CD4-positive, alpha-beta T cell treated with Interleukin-17A for 1 hour (primary cell): ENCODE measurements around the gene POLDIP3.

ENCODE experiments used
- DNase-seq: peaks from one replicate; pipeline ENCODE4 v3.0.0-alpha.2; 2020

Gene POLDIP3, protein sequence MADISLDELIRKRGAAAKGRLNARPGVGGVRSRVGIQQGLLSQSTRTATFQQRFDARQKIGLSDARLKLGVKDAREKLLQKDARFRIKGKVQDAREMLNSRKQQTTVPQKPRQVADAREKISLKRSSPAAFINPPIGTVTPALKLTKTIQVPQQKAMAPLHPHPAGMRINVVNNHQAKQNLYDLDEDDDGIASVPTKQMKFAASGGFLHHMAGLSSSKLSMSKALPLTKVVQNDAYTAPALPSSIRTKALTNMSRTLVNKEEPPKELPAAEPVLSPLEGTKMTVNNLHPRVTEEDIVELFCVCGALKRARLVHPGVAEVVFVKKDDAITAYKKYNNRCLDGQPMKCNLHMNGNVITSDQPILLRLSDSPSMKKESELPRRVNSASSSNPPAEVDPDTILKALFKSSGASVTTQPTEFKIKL

GRCh38 chr22:42614312-42615091 lies at the start of gene POLDIP3:
Gene POLDIP3 (minus strand): TSS chr22:42614883. CDS start chr22:42614857, 26 bp downstream.
- DNase-seq: peak; percentile 98

DNA sequence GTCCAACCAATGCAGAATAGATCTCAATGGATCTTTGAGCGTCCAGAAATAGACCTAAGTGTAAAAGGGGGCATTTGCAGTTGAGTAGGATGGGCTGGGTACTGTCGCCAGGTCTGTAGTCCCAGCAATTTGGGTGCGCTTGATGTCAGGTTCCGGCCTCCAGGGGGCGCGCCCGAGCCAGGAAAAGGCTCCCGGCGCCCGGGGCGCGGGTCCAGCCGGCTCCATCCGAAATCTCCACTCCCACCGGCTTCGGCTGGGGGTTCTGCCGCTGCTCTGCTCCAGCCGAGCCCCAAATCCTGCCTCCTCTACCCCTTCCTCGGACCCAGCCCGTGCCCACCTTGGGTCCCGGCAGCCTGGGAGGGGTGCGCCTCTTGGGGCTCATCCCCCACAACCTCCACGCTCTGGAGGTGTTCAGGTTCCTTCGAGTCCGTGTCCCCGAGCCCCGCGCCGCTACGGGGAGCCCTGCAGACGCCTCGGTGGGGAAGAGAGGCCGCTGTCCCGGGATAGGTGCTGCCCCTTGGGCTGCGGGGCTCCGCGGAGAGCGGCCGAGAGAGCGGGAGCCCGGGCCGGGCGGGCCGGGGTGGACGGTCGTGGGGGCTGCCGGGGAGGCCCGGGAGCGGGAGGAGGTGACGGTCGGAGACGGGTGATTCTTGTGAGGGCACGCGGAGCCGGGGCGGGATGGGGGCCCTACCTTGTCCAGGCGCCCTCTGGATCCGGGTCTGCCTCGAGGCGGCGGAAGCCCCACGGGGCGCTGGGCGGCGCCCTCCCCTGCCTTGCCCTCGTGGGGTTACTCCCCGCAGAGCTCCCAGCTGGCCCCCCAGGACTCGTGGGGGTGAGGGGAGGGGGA lies 47.5 kb upstream of the POLDIP3 start:
- DNase-seq: peak; percentile 80

- DNase-seq: no peak
Measured at GRCh38 chr22:42656578-42656977, 41.9 kb upstream of the POLDIP3 start.

DNA sequence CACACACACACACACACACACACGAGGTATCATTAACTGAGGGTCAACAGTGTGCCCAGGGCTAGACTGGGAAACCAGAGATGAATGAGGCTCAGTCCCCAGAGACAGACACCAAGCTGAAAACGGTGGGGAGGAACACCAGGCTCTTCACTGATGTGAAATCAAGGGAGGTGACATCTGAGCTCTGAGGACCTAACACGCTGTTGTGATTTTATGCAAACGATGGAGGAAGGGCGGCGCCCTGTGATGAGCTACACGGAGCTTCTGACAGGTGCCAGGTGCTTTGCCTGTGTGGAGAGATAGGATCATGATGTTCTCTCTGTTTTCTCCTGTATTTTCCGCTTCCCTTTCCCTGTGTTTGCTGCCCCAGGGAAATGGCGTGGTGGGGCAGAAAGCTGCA lies 41.0 kb upstream of the POLDIP3 start:
- no peak for DNase-seq

- no peak for DNase-seq
Measured at GRCh38 chr22:42654436-42655073, 39.9 kb upstream of the POLDIP3 start.

GRCh38 chr22:42653999-42654398 lies 39.3 kb upstream of the POLDIP3 start:
- no peak for DNase-seq

DNA sequence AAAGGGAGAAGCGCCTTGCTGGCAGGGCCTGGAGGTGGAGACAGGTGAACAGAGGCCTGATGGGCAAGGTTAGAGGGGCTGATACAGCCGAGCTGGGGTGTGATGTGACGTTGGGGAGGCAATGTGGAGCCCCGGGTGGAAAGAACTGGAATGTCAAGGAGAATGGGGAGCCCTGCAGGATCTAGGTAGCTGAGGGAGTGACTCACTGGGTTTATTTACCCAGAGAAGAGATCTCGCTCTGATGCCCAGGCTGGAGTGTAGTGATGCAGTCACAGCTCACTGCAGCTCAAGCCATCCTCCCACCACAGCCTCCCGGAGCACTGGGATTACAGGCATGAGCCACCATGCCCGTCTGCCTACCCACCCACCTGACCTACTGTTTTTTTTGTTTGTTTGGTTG lies 36.5 kb upstream of the POLDIP3 start:
- no peak for DNase-seq

GRCh38 chr22:42649246-42650099 lies 34.8 kb upstream of the POLDIP3 start, which contains the start of gene CYB5R3:
Gene CYB5R3 (minus strand): TSS chr22:42649392. CDS start chr22:42649315, 77 bp downstream.
- peak; percentile 78 for DNase-seq

DNA sequence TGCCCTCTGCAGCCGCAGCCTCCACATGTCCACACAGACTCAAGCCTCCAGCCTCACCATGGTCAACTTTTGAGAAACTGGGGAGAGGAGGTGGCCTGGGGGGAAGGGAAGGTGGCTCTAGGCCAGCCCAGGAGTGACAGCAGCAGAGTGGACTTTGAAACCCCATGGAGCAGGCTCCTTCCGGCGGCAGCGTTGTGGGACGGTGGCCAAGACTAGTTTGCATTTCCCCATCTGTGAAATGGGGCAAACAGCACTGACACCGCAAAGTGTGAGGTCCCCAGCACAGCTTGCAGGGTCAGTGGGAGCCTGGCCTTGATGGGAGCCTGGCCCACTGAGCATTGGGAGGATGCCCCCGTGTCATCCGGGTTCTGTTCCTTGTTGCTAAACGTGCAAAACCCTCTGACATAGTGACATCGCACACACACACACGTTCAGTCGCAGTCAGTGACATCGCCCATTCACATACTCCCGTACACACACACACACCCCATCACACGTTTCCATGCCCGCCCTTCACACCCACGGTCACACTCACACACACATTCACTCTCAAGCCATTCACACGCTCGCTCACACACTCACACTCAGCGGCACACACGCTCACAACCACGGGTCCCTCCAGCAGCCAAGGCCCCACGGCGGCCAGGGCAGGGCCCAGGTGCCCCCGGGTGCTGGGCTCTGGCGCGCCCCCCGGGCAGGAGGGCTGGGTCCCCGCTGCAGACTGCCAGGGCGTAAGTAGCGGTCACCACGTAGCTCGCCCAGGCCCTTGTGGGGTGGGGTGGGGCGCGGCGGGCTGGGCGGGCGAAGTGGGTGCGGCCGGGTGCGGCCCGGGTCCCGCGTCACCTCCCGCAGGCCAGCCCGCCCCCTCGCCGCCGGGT lies 33.9 kb upstream of the POLDIP3 start:
- DNase-seq: peak; percentile 53

DNA sequence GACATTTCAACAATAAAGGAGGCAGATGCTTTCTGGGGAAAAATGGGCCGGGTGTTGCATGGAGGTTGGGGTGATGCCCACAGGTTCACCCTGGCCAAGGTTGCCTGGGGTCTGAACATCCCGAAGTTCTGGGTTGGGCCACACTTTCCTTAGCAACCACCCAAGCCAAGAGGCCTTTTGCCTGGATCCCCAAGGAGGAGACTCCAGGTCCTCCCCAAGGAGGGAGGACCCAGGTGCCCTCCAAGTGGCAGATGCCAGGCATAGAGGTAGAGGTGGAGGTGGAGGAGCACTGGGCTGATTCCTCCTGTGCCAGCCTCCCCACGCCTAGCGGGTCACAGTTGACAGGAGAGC lies 33.3 kb upstream of the POLDIP3 start:
- no peak for DNase-seq

DNA sequence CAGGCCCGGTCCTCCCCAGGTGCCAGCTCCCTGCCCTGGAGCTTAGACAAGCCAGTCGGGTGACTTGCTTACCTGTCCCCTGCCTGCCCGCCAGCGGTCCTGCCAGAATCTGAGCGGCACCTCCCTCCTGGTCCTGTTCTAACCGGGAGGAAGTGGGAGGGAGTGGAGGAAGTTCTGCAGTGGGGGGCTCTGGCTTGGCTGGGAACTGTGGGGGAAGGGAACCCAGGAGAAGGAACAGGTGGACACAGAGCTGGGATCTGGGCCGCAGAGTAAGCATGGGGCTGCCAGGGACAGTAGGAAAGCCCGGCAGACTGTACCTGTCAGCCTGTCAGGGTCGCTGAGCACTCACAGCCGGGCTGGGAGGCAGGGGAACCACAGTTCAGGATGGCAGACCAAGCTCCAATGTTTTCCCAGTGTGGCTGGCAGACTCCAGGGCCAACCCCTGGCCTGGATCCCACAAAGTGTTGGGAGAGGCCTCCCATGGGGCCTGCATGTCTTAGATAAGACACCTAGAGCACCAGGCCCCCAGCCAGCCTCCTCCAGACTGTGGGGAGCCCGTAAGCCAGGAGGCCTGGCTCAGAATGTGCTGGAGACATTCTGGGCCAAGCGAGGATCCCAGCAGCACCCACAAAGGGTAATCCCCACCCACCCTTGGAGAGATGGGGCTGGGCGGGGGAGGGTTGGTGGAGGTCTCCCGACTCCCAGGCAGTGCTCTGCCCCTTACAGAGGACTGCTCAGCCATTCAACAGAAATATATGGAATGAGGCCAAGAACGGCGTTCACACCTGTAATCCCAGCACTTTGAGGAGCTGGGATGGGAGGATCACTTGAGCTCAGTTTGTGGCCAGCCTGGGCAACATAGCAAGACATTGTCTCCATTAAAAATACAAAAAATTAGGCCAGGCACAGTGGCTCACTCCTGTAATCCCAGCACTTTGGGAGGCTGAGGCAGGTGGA lies 32.2 kb upstream of the POLDIP3 start:
- DNase-seq: no peak

DNA sequence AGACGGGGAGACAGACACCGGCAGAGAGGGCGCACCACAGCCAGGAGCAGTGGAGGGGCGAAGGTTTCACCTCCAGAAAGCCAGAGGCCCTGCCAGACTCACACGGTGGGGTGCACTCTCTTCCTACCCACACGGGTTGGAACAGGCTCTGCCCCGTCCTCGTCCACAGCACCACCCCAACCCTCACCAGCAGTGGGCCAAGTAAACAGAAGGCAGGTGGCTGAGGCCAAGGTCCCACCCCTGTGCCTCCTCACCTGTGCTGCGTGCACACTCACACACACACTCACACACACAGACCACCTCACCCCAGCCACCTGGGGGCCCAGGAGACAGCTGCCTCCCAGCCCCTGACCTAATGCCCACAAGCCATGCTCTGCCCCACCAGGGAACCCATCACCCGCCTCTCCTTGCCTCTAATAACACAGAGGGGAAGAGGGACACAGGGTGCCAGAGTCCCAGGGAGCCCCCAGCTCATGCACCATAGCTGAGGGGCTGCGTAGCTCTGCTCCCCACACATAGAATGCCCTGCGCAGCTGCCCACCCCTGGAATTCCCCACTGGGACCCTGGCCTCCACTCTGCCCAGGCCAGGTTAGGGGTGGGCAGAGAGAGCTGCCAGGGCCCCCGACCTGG lies 31.4 kb upstream of the POLDIP3 start:
- DNase-seq: no peak

DNA sequence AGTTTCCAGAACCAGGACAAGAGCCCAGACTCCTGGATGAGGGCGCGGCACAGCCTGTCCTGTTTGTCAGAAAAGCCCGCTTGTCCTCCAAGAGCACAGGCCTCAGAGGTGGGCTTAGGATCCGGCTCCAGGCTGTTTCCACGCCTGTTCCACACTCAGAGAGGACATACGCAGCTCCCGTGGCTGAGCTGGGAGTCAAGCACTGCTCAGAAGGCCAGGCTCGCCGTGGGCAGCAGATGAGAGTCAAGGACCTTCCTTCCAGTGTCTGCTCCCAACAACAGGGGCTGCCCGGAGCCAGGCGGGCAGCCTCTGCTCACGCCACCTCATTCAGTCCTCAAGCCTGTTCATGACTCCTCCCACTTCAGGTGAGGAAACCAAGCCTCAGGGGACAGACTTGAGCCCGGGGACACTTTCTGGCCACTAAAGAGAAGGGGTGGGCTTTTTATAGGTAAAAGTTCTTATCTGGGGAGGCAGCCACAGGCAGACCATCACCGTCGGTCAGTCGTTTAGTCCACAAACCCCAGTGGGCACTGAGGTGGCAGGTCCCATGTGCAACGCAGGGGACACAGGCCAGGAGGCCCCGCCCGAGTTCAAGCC lies 30.8 kb upstream of the POLDIP3 start:
- no peak for DNase-seq

DNA sequence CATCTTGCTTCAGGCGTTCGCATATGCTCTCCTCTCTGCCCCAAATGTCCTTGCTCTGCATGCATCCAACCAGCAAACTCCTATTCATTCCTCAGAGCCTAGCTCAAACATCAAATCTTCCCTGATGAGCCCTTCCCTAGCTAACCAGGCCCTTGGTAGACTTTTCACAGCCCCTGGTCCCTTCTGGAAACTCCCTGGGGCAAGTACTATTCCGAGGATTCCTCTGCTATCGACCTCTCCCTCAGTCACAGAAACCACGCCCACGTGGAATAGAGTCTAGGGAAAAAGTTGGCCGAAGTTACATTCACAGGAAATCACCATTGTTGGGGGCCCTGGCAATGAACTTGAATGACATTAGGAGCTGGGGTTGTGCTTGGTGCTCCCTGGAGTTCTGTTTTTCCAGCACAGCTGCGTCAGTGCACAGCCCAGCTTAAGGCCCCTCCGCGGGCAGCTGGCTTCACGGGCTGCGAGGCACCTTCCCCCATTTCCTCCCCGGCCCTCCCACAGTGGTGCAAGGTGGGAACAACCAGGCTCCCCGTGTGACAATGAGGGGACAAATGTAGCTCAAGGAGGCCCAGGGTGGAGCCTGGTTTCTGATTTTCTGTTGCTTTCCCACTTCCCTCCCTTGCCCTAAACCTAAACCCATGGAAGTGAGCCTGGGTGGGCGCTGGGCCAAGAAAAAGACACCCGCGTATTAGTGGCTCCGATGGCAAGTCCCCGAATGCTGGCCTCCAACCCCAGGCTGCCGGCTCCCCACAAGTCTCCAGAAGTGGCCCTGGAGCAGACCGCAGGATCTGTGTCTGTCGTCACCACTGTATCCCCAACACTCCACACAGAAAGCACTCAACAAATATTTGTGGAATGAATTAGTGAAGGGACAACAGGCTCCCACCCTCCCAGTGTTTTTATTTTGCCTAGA lies 30.0 kb upstream of the POLDIP3 start:
- DNase-seq: no peak

- DNase-seq: no peak
Measured at GRCh38 chr22:42643634-42644421, 29.1 kb upstream of the POLDIP3 start.
